BLaER1 (cell line): Measurements from ENCODE around the gene TPD52L1.

Experiments
- H3K27ac ChIP-seq: shearing (Covaris generic); formaldehyde crosslinking; 2 replicates; pipeline ENCODE4 v1.8.1; 2022
- H3K27me3 ChIP-seq: shearing (Covaris generic); formaldehyde crosslinking; 2 replicates; pipeline ENCODE4 v1.8.1; 2022
- H3K36me3 ChIP-seq: shearing (Covaris generic); formaldehyde crosslinking; 2 replicates; pipeline ENCODE4 v1.8.1; 2022
- H3K4me1 ChIP-seq: shearing (Covaris generic); formaldehyde crosslinking; 2 replicates; pipeline ENCODE4 v1.8.1; 2022
- H3K4me2 ChIP-seq: shearing (Covaris generic); formaldehyde crosslinking; 2 replicates; pipeline ENCODE4 v1.8.1; 2022
- H3K4me3 ChIP-seq: shearing (Covaris generic); formaldehyde crosslinking; 2 replicates; pipeline ENCODE4 v1.8.1; 2022
- H3K9ac ChIP-seq: shearing (Covaris generic); formaldehyde crosslinking; 2 replicates; pipeline ENCODE4 v1.8.1; 2022
- H3K9me3 ChIP-seq: shearing (Covaris generic); formaldehyde crosslinking; 2 replicates; pipeline ENCODE4 v1.8.1; 2022
- H4K20me1 ChIP-seq: shearing (Covaris generic); formaldehyde crosslinking; 2 replicates; pipeline ENCODE4 v1.8.1; 2022
- Cebpa-rat ChIP-seq: shearing (Covaris generic); IDR thresholded peaks from 2 replicates; pipeline ENCODE4 v1.8.1; 2022

Gene TPD52L1

GRCh38 chr6:125173341-125174095 lies 19.9 kb downstream of the TPD52L1 start:
- no peak overlapping the region for H3K9ac ChIP-seq
- no peaks in the 10 kb centered on the region for H4K20me1 ChIP-seq
- no peak for TF ChIP-seq Cebpa-rat
- H3K4me1 ChIP-seq = no peaks in the 10 kb centered on the region
- H3K27ac ChIP-seq = no peak overlapping the region
- no peaks in the 10 kb centered on the region for H3K27me3 ChIP-seq
- no peaks in the 10 kb centered on the region for H3K36me3 ChIP-seq
- no peaks in the 10 kb centered on the region for H3K9me3 ChIP-seq
- H3K4me3 ChIP-seq = no peak overlapping the region
- no peak overlapping the region for H3K4me2 ChIP-seq

- TF ChIP-seq Cebpa-rat = no peak
- Histone ChIP-seq H3K4me3 (no peak overlapping the region), H3K4me2 (no peak overlapping the region), H3K27me3 (no peaks in the 10 kb centered on the region), H3K4me1 (no peaks in the 10 kb centered on the region), H3K27ac (no peak overlapping the region), H4K20me1 (no peaks in the 10 kb centered on the region), H3K36me3 (no peaks in the 10 kb centered on the region), H3K9ac (no peak overlapping the region), H3K9me3 (no peaks in the 10 kb centered on the region)
These were observed 21.1 kb downstream of the TPD52L1 start for GRCh38 chr6:125174626-125175025.

- no peaks in the 10 kb centered on the region for H3K36me3 ChIP-seq
- H4K20me1 ChIP-seq = no peaks in the 10 kb centered on the region
- no peak overlapping the region for H3K4me2 ChIP-seq
- H3K27me3 ChIP-seq = no peaks in the 10 kb centered on the region
- H3K4me1 ChIP-seq = no peaks in the 10 kb centered on the region
- no peak overlapping the region for H3K9ac ChIP-seq
- no peaks in the 10 kb centered on the region for H3K9me3 ChIP-seq
- no peak for TF ChIP-seq Cebpa-rat
- H3K27ac ChIP-seq = no peak overlapping the region
- H3K4me3 ChIP-seq = no peak overlapping the region
These were observed 22.0 kb downstream of the TPD52L1 start for GRCh38 chr6:125175466-125176048.

- Histone ChIP-seq H3K36me3 (no peaks in the 10 kb centered on the region), H3K27ac (no peak overlapping the region), H4K20me1 (no peaks in the 10 kb centered on the region), H3K27me3 (no peaks in the 10 kb centered on the region), H3K4me2 (no peak overlapping the region), H3K4me3 (no peak overlapping the region), H3K9me3 (no peaks in the 10 kb centered on the region), H3K4me1 (no peaks in the 10 kb centered on the region), H3K9ac (no peak overlapping the region)
- TF ChIP-seq Cebpa-rat = no peak
These were observed 28.9 kb downstream of the TPD52L1 start for GRCh38 chr6:125182237-125183008.

- no peaks in the 10 kb centered on the region for H4K20me1 ChIP-seq
These were observed 29.8 kb downstream of the TPD52L1 start for GRCh38 chr6:125183391-125183790.

GRCh38 chr6:125188037-125188436 lies 34.5 kb downstream of the TPD52L1 start:
- Histone ChIP-seq H3K36me3 (no peaks in the 10 kb centered on the region), H3K9ac (no peak overlapping the region), H3K9me3 (no peaks in the 10 kb centered on the region), H3K4me1 (no peaks in the 10 kb centered on the region), H3K4me2 (no peak overlapping the region), H3K27me3 (no peaks in the 10 kb centered on the region), H3K27ac (no peak overlapping the region), H3K4me3 (no peak overlapping the region), H4K20me1 (no peaks in the 10 kb centered on the region)
- no peak for TF ChIP-seq Cebpa-rat

More at GRCh38 chr6:125183391-125183790, 29.8 kb downstream of the TPD52L1 start:
- H3K27ac ChIP-seq = no peak overlapping the region
- H3K27me3 ChIP-seq = no peaks in the 10 kb centered on the region
- no peak overlapping the region for H3K4me3 ChIP-seq
- no peaks in the 10 kb centered on the region for H3K9me3 ChIP-seq
- no peak overlapping the region for H3K4me2 ChIP-seq
- no peaks in the 10 kb centered on the region for H3K4me1 ChIP-seq
- TF ChIP-seq Cebpa-rat = no peak
- H3K36me3 ChIP-seq = no peaks in the 10 kb centered on the region
- no peak overlapping the region for H3K9ac ChIP-seq

GRCh38 chr6:125188594-125189203 lies 35.1 kb downstream of the TPD52L1 start:
- H3K9ac ChIP-seq = no peak overlapping the region
- H3K27me3 ChIP-seq = no peaks in the 10 kb centered on the region
- no peaks in the 10 kb centered on the region for H4K20me1 ChIP-seq
- TF ChIP-seq Cebpa-rat = no peak
- H3K4me2 ChIP-seq = no peak overlapping the region
- no peak overlapping the region for H3K27ac ChIP-seq
- H3K4me3 ChIP-seq = no peak overlapping the region
- no peaks in the 10 kb centered on the region for H3K9me3 ChIP-seq
- no peaks in the 10 kb centered on the region for H3K36me3 ChIP-seq
- no peaks in the 10 kb centered on the region for H3K4me1 ChIP-seq

GRCh38 chr6:125189494-125189893 lies 35.9 kb downstream of the TPD52L1 start:
- Histone ChIP-seq H3K27me3 (no peaks in the 10 kb centered on the region), H3K9me3 (no peaks in the 10 kb centered on the region), H4K20me1 (no peaks in the 10 kb centered on the region), H3K36me3 (no peaks in the 10 kb centered on the region), H3K9ac (no peak overlapping the region), H3K27ac (no peak overlapping the region), H3K4me3 (no peak overlapping the region), H3K4me2 (no peak overlapping the region), H3K4me1 (no peaks in the 10 kb centered on the region)
- TF ChIP-seq Cebpa-rat = no peak

GRCh38 chr6:125190667-125191066 lies 37.1 kb downstream of the TPD52L1 start:
- Histone ChIP-seq H3K4me3 (no peak overlapping the region), H3K4me2 (no peak overlapping the region), H3K9me3 (no peaks in the 10 kb centered on the region), H4K20me1 (no peaks in the 10 kb centered on the region), H3K9ac (no peak overlapping the region), H3K27me3 (no peaks in the 10 kb centered on the region), H3K36me3 (no peaks in the 10 kb centered on the region), H3K27ac (no peak overlapping the region), H3K4me1 (no peaks in the 10 kb centered on the region)
- no peak for TF ChIP-seq Cebpa-rat
